Right hindlimb (tissue), 1 donor: ENCODE data around the gene FRMD4A.
"Not testable (repeated sequence)": the region's sequence is repeated elsewhere in the genome, so short reads cannot be mapped to it uniquely, and the experiment has no call there.

Experiments used
- DNase-seq: peaks from one replicate; pipeline ENCODE4 v3.0.0-alpha.2; 2018

FRMD4A gene

DNA sequence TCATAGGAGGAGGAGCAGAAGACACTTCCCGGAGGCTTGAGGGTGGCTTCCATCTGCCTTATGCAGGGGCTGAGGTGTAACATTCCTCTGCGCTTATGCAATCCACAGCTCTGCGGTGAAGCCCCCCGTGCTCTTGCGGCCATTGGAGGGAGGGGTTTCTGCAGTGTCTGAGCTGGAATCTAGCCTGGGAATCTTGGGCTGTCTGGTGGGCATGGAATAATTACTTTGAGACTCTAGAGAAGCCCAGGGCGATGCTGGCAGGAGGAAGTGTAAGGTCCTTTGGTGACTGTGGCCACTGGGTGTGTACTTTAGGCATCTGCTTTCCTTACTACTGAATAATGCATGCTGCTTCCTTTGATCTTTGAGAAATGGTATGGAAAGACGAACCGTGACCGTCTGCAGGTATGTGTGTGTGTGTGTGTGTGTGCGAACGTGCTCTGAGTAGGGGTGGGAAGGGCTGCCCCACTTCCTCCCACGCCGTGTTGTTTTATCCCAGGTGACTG lies 563.0 kb downstream of the FRMD4A start:
- DNase-seq: no peak

DNA sequence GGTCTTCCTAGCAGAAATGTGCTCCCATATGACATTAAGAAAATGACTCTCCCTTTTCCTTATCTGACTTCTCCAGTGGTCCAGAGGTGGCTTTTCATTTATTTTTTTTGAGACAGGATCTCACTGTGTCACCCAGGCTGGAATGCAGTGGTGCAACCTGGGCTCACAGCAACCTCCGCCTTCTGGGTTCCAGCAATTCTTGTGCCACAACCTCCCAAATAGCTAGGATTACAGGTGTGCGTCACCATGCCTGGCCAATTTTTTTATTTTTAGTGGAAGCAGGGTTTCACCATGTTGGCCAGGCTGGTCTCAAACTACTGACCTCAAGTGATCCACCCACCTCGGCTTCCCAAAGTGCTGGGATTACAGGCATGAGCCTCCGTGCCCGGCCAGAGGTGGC lies 563.6 kb downstream of the FRMD4A start:
- not testable (repeated sequence) for DNase-seq

DNA sequence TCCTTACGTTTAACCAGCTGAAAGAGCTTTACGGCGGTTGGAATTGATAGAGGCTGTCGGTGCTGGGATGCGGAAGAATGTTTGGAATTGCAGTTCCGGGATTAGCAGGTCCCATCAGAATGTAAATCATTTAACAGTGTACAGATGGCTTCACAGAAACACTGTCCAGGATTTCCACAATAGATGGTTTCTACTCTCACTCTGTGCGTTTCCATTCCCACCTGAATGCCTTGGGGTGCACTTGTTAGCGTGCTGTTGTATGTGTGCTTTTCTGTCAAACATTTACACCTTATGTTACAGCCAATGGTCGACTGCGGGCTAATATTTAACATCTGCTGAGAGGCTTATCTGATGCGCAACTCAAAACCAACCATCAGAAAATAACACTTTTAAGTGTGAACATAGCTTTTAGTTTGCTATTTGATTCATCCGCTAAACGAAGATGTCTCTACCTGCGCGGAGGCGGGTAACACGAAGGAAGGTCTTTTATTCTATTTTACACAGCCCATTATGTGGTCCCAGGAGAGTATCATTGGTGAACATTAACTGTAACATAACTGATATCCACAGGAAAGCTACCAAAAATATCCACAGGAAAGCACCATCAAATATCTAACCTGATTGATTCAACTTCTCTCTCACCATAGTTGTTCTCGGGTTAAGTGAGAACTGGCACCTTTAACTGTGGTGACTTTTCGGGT lies 564.9 kb downstream of the FRMD4A start:
- DNase-seq: no peak

DNA sequence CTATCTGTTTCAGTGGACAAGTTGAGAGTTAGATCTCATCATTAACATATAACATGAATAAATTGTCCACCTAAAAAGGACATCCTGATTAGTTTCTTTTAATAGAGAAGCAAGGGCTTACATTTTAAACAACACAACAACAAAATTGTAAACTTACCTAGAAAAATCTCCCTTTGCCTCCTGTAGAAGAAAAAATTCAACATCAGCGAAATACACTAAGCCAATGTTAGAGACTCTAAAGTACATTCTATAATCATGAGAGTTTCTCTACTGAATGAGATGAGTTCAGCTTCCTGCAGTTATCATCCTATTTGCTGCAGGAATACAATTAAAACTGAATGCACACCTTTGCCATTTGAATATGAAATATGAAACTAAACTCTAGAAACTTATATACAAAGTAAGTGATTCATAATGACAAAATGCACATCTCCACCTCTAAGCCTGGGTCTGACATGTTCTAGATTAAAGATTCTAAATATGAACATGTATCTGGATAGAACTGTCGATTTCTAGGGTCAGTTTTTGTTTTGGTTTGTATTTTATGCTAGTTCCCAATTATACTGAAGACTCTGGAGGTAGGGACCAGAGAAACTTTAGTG lies 569.1 kb downstream of the FRMD4A start:
- DNase-seq: no peak

DNA sequence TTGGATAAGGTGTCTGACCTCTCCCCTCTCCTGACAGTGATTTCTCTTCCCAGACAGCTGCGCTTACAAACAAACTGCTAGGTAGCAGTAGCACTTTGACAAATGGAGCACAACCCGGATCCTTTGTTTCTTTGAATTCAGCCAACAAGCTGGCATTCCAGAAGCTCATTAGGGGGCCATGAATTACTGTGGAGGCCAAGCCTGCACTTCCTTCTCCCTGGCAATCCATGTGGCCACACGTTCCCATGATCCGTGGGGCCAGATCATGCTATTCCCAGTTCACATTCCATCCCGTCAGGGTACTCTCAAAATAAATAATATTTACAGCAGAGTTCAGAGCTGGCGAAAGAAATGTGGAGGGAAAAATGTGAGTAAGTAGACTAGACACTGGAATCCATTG lies 571.6 kb downstream of the FRMD4A start:
- DNase-seq: no peak

DNA sequence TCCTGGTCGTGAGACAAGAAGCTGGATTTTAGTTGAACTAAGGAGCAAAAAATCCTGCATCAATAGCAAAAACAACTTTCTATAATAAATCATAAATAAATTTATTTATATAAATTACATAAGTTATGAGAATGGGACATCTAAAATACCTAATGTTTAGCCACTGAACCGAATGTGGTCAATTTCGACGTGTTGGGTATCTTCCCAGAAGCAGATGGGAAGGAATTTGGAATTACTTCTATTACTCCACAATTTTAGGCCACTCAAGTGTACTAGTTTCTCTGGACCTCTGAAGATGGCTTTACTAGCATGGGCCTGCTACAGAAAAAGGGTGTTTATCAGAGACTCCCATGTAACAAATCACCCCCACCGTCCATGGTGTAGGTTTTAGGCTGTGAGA lies 572.0 kb downstream of the FRMD4A start:
- DNase-seq: no peak

DNA sequence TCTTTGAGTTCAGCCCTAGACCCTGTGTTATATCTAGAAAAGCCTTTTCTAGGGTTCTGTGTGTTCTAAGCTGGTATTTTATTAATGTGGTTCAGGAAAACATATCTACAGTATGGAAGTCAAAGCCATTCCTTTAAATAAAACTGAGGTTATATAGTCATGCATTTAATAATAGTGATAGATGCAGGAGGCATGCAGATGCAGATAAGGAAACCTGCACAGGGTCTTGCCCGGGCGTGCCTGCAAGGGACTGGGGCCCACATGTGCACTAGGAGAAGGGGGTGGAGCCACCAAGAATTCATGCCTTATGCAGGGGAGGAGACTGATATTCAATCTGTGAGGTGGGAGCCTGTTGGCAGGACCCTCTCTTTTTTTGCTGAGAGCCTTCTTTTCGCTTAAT lies 572.4 kb downstream of the FRMD4A start:
- DNase-seq: no peak

DNA sequence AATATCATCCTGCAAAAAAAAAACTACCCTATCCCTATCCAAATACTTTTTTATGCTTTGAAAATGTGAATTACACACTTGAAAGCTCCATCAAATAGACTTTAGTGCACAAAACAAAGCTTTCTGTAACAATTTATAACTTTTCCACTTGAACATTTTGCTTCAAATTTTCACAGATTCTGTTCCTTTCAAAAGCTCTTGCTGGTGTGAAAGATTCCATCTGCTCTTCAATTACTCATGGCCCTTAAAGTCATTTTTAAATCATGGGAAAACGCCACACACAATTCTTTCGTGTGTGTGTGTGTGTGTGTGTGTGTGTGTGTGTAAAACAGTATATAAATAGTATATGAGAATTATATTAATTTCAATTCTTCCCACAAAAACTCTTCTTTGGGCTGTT lies 576.4 kb downstream of the FRMD4A start:
- no peak for DNase-seq

DNA sequence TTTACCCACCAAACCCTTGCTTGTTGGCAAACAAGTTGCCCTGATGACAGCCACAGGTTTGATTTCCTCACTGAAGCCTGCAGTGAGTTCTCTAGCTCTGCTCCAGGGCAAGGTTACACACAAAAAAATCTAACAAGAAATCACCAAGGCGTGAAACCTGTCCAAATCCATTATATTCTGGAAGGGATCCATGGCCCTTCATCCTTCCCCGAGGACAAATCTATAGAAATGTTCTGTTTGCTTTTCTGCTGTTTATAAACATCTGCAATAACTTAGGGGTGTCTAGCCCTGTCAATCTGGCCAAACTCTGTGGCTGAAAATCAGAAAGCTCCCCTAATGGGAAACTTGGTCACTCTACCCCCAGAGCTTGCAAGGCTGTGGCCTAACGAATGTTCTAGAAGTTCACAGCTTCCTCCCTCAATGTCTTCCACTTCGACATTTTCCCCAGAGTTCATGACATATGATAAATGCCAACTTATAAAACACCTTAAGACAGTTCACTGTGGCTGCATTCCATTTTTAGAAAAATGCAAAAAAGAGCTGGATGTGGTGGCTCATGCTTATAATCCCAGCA lies 579.4 kb downstream of the FRMD4A start:
- no peak for DNase-seq

DNA sequence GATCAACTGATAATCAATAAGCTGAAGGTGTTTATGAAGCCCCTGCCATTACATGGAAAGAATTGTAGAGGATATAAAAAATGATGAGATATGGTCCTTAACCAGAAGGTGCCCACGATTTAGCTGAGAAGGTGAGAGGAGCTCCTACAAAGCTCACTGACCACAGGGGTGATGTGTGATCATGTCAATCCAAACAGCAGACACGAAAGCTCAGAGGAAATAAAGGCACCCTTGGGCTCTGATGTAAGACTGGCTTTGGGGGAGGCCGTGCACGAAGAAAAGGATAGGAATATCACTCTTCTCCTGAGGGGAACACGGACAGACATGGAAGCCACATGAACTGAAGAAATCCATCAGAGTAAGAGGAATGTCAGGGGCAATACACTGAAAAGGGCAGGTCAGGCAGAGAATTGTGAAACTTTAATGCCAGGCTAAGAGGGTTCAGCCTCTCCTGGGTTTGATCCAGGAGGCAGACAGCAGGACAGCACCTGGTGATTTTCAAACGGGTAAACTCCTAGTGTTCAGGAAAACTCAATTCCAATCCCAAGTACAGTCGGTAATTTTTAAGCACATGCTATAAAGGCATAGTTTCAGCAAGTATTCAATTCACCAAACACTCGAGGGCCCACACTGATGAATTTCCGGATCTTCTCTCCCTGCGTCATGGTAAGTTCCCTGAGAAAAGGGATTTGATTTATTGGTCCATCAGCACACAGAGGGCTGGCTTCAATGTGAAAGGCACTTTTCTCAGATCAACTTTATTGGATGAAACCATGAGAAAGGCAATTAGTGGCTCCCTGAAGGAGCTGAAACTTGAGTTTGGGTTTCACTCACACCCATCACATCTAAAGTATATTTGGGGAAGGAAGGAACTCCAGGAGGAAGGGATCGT lies 580.2 kb downstream of the FRMD4A start:
- peak; percentile 51 for DNase-seq

DNA sequence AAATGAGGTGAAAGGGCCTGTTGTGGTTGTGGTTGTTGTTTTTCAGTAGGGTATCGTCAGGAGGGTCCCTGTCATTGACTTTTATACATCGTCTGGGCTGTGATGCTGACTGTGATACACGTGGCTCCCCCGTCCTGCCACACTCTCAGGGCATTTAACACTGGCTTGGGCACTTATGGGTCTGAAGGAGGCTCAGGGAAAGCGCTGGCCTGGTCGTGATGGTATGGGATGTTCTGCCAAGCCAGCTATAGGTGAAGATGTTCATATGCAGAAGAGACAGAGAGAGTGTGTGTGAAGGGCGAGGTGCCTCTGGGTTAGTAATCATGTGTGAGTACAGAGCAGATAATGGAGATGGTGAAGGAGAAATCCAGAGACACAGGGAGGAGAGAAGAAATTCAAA lies 585.5 kb downstream of the FRMD4A start:
- DNase-seq: no peak

DNA sequence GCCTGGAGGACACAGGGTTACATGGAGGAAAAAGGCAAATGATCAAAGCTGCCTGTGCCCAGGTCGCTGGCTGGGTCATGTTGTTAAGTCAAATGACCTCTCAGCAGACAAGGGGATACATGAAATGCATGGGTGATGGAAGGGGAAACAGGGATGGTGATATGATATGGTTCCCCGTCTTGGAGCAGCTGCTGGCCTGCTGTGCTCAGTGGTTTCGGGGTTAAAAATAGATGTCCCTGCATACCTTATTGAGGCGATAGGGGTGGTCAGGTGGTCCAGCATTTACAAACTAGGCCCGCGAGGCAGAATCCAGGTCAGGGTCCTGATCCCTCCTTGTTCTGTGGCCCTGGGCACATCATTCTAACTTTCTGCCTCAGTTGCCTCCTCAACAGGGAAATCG lies 586.8 kb downstream of the FRMD4A start:
- DNase-seq: no peak

DNA sequence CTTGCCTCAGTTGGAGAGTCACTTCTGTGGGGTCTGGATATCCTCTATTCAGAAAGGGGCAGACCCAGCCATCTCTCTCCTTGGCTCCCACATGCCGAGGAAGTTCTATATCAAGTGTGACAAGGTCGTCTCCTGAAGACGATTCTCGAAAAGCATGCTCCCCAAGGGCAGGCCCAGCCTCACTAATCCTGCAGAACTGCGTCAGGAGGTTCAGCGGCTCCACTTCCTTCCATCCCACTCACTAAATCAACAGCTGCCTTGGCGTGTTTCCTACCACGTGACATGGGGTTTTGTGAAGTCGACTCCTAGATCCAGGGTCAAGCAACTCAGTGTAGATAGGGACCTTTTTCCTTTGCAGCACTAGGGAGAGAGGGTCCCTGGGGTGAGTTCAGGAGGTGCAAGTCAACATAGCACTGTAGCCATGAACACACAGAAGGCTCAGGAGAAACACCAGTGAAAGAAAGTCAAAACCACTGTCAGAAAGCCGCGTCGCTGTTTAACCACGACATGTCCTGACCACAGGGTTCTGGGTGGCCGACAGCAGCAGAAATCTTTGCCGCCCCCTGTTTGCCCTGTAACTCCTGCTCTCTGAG lies 587.5 kb downstream of the FRMD4A start:
- DNase-seq: peak; percentile 47

DNA sequence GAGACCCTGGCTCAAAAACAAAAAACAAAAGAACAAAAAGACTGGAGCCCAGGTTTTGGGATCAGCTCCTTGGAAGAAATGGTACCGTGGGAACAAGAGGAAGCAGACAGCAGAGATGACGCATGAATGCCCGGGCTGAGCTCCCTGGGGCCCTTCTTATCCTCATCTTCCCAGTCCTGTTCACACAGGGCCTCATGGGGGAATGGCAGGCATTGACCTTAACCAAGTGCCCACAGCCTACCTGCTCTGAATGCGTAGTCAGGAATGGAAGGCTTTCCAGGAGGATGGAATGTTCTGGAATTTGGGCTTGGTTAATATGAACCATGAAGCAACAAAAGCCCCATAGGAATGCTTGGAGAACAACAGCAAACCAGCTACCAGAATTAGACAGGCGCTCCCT lies 589.3 kb downstream of the FRMD4A start:
- no peak for DNase-seq

DNA sequence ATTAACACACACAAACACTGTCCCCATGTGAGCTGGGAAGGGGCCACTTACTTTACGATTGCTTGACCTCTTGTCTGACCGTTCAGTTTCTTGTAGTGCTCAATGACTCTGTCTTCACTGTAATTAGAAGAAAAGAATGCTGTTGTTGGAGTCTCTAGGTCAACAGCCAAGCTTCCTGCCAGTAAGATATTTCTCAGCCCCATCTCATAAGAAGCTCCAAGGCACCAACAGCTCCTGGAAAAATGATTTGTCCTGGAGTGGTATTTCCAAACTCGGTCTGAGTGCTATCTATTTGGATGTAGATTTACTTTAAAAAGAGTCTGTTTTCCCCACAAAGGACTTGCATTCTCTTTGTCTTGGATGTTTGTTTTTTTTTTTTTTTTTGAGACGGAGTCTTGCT lies 590.3 kb downstream of the FRMD4A start:
- no peak for DNase-seq

DNA sequence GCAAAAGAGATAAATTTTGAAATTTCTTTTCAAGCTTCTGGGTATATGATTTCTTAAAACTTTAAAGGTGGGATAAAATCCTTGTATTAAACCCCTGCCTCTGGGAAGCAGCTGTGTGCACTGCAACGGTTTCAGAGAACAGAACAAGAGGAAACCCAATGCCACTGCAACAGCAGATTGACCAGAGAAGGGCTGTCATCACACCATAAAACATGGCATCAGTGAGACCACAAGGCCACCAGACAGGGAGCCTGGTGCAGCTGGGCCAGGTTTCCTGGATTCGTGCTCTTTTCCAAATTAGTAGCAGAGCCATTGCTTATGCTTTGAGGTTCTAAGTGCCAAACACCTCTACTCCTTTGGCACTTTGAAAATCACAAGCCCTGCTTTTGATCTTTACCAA lies 591.5 kb downstream of the FRMD4A start:
- DNase-seq: no peak

DNA sequence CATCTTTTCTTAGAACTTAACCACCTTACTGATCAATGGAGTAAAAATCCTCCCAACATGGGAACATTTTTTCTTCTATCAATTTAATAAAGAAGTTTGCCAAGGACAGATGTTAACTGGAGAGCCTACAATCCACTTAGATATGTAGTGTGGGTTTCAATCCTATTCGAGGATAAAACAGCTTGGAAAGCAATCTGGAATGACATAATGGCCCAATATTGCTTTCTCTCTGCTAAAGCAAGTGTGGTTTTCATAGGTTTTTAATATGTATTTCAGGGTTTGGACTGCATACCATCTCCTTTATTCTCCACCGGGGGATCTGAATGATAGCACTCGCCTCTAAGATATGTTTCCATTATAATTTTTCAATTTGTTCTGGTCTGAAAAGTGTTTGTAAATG lies 594.2 kb downstream of the FRMD4A start:
- no peak for DNase-seq

DNA sequence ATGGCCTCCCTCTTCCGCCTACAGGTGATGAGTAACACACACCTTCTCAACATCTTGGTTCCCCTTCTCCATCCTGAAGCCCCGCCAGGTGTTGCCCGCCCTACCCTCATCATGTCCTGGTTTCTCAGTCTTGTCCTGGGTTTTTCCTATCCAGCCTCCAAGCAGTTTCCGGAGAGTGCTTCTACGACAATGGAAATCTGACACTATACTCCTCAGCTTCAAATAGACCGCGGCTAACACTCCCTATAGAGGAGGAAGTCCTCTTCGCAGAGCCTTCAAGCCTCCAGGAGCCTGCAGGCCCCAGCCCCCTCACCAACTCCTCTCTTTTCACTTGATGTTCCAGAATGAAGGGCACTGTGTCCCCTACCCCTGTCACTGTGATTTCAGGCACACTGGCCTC lies 596.6 kb downstream of the FRMD4A start:
- DNase-seq: no peak

DNA sequence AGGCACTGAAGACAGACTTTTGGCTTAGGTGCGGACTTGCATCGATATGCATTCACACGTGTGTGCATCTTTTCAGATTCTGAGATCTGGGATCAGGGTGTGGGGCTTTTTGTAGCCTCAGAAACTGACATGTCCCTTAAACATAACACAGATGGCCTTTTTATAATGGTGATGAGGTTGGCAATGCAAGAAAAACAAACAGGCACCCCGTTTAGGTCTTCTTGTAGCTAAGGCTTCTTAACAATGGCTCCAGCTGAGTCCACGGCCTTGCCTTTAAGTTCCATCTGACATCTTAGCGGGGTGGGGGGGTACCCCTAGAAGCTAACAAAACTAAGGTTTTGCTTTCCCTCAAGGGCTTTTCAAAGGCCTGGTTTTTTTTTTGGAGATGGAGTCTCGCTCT lies 597.7 kb downstream of the FRMD4A start:
- no peak for DNase-seq

DNA sequence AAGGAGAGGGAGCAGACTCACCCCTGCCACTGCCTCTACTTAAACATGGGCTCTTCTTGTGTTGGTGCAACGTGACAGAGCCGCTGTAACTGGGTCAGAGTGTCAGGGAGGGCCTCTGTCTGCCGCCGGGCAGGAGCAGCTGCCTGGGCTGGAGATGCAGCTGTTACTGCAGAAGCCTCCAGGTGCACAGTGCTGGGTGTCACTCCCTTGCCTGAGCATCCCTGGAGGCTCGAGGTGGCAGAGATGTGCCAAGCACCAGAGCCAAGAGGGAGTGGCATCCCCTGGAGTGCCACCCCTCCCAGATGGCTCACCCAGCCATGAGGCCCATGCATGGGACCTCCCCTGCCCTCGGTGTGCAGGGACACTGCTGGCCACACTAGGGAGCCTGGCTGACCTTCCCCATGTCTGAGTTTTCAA lies 598.3 kb downstream of the FRMD4A start:
- no peak for DNase-seq

DNA sequence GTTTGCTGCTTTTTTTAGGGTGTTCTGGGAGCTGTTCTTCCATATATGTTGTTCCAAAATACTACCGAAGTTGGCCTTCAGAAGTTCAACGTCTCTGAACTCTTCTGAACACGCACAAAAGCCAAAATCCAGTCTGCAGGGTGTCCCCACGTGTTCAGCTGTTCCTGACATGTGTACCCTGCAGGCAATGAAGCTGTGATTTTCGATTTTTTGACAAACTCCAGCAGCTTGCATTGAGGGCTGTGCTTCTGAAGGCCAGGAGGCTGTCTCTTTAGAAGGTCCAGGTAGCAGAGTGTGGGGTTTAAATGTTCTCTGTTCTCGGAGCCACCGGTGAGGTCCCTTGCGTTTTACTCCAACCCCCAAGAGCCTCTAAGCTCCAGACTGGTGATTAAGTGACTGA lies 598.9 kb downstream of the FRMD4A start:
- no peak for DNase-seq

DNA sequence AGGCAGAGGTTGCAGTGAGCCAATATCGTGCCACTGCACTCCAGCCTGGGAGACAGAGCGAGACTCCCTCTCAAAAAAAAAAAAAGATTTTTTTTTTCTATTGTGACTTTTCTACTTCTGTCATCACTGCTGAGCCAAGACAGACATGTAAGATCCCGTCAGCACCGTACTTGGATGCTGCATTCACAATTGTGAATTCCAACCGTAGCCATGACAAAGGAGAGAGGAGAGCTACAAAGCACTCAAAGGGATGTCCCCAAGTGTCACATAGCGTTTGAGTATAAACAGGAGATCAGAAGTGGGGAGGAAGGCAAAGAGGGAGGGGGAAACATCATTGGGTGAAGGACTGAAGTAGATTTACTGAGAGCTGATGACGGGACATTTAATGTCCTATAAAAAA lies 599.8 kb downstream of the FRMD4A start:
- DNase-seq: no peak

DNA sequence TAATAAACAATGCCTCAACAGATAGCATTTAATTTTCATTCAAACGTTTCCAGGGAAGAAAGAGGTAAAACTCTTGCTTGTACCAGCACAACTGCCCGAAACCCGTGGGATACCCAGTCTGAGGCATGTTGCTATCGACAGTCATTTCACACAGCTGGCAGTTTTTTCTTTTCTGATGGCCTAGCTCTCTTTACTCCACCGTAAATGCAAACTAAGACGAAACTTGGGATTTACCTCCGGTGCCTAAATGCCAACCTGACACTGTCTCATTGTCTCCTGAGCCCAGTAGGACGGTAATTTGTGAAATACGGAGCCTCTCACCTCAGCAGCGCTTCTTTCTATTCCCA lies 600.4 kb downstream of the FRMD4A start:
- DNase-seq: no peak
